A204.1 (cell line): ENCODE measurements around the gene PRMT3.
A peak's percentile ranks its signal among the peaks of the same experiment; 100 is the strongest.
"Not testable (repeated sequence)": the region's sequence is repeated elsewhere in the genome, so short reads cannot be mapped to it uniquely, and the experiment has no call there.

Experiments used
- FAIRE-seq: peaks from 2 replicates; lab custom pipeline; 2012; peaks lifted over from hg19 to GRCh38; lab: Jason Lieb, UNC

The PRMT3 gene

GRCh38 chr11:20457934-20458680 is 70.6 kb downstream of the PRMT3 start:
- no peak for FAIRE-seq

GRCh38 chr11:20458905-20459632 is 71.6 kb downstream of the PRMT3 start:
- no peak for FAIRE-seq

- FAIRE-seq: no peak
These were observed 72.3 kb downstream of the PRMT3 start for GRCh38 chr11:20459865-20460264.

- peak; percentile 21 for FAIRE-seq
These were observed 77.0 kb downstream of the PRMT3 start for GRCh38 chr11:20464518-20464917.

GRCh38 chr11:20467487-20468185 is 80.1 kb downstream of the PRMT3 start:
- FAIRE-seq: no peak

- no peak for FAIRE-seq
These were observed 82.8 kb downstream of the PRMT3 start for GRCh38 chr11:20470348-20470747.

GRCh38 chr11:20471929-20472328 is 84.4 kb downstream of the PRMT3 start:
- FAIRE-seq: not testable (repeated sequence)

- no peak for FAIRE-seq
These were observed 86.8 kb downstream of the PRMT3 start for GRCh38 chr11:20474176-20474881.

GRCh38 chr11:20474882-20475517 is 87.5 kb downstream of the PRMT3 start:
- no peak for FAIRE-seq

GRCh38 chr11:20477418-20478090 is 90.0 kb downstream of the PRMT3 start:
- FAIRE-seq: no peak

GRCh38 chr11:20479513-20479912 is 92.0 kb downstream of the PRMT3 start:
- FAIRE-seq: no peak

GRCh38 chr11:20483931-20484330 is 96.4 kb downstream of the PRMT3 start:
- FAIRE-seq: no peak

- not testable (repeated sequence) for FAIRE-seq
These were observed 96.9 kb downstream of the PRMT3 start for GRCh38 chr11:20484416-20484815.

GRCh38 chr11:20488352-20488751 is 100.8 kb downstream of the PRMT3 start:
- no peak for FAIRE-seq

- no peak for FAIRE-seq
These were observed 102.4 kb downstream of the PRMT3 start for GRCh38 chr11:20489948-20490347.

- no peak for FAIRE-seq
These were observed 105.8 kb downstream of the PRMT3 start for GRCh38 chr11:20493340-20493739.

GRCh38 chr11:20497124-20497792 is 109.7 kb downstream of the PRMT3 start:
- no peak for FAIRE-seq

GRCh38 chr11:20501252-20501651 is 113.7 kb downstream of the PRMT3 start:
- FAIRE-seq: no peak

- no peak for FAIRE-seq
These were observed 114.5 kb downstream of the PRMT3 start for GRCh38 chr11:20501971-20502370.

- FAIRE-seq: no peak
These were observed 124.5 kb downstream of the PRMT3 start for GRCh38 chr11:20511982-20512381.

GRCh38 chr11:20512869-20513268 is 125.4 kb downstream of the PRMT3 start:
- FAIRE-seq: no peak
